NT2/D1 (cell line): ENCODE data around the gene RNF214.

Source experiments
- SUZ12 ChIP-seq: IDR thresholded peaks from 2 replicates; pipeline ENCODE4 v1.6.1; 2011; ENCODE audit not compliant: insufficient read length, insufficient read depth; ENCODE audit errors: extremely low read depth
- YY1 ChIP-seq: IDR thresholded peaks from 2 replicates; pipeline ENCODE4 v1.6.1; 2011; ENCODE audit not compliant: insufficient read length, insufficient read depth
- ZNF274 ChIP-seq: IDR thresholded peaks from 2 replicates; pipeline ENCODE4 v1.6.1; 2011; ENCODE audit warnings: mild to moderate bottlenecking, low read depth, low read length

DNA sequence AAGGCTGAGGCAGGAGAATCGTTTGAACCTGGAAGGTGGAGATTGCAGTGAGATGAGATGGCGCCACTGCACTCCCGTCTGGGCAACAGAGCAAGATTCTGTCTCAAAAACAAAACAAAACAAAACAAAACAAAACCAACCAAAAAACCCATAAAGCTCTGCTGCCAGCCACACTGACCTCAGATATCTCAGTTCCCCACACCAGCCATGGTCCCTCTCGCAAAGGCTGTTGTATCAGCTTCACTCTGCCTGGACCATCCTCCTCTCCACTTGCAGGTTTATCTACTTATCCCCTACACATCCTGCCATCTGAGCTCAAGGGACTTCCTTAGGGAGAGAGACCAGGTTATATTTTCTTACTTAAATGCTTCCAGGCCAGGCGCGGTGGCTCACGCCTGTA, 69.8 kb downstream of the RNF214 start:
- TF ChIP-seq SUZ12 (no peak), YY1 (no peak), ZNF274 (no peak)
